Kasumi-1 (cell line): ENCODE results near the gene TAPBP.
A peak's percentile ranks its signal among the peaks of the same experiment; 100 is the strongest.
"Not testable (repeated sequence)": the region's sequence is repeated elsewhere in the genome, so short reads cannot be mapped to it uniquely, and the experiment has no call there.

Experiments
- DNase-seq, 2 experiments: peaks; one replicate each; lab custom pipeline; 2025; lab: John Stamatoyannopoulos, UW

The TAPBP gene

GRCh38 chr6:33296797-33297405, 17.0 kb downstream of the TAPBP start:
- no peak for DNase-seq

GRCh38 chr6:33295621-33296369, 18.1 kb downstream of the TAPBP start:
- no peak for DNase-seq

- no peak for DNase-seq
These were observed 19.6 kb downstream of the TAPBP start for GRCh38 chr6:33294086-33294823.

- DNase-seq: no peak
These were observed 20.7 kb downstream of the TAPBP start for GRCh38 chr6:33292996-33293682.

- DNase-seq: peak in 1 of 2 experiments; percentile 13
These were observed 23.4 kb downstream of the TAPBP start for GRCh38 chr6:33290459-33290858.

- DNase-seq: no peak
These were observed 24.0 kb downstream of the TAPBP start for GRCh38 chr6:33289784-33290315.

DNA sequence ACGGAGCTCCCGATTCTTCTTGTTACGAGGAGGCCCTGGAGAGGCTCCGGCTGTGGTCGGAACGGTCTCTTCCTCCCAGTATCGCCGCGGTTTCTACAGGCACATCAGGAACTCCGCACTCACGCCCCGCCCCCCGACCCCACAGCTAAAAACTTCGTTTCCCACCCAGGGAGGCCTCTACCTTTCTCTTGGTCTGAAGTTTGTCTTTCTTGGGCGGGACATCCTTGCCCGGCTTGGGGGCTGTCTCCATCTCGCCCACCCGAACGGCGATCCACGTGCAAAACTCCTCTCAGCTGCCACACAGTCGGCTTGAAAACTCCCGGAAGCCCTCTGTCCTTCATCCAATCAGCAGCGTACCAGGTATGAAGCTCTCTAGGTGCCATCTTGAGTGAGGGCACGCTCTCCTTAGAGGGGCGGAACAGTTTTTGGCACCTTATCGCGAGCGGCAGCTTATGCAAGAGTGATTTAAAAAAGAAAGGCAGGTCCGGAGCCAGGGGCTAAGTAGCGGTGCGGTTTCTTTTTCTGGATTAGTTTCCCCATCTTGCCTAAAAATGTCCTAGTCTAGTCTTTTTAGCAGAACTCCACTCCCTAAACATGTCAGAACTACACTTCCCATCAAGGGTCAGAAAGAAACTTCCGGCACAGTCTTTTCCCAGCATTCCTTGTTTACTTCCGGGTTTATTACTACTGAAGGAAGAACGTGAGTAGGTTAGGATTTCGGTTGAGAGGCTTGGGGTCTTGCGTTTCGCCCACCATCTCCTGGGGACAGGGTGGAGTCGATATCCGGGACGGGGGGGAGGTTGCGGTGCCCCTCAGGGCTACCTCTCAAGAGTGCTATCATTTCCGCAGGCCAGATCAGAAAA, 24.7 kb downstream of the TAPBP start, which contains the start of the genes PFDN6 and WDR46:
Gene PFDN6, plus strand, starts transcription at position 681 of the 863 bp plus-strand sequence. CDS start 256 bp downstream, outside the sequence.
Gene WDR46, minus strand, starts transcription at position 319 of the 863 bp plus-strand sequence. Its CDS starts 69 bp downstream, at position 250.
- DNase-seq: peak; percentile 98

GRCh38 chr6:33288141-33288920, 25.5 kb downstream of the TAPBP start:
- DNase-seq: no peak

- DNase-seq: no peak
These were observed 26.6 kb downstream of the TAPBP start for GRCh38 chr6:33286946-33287914.

GRCh38 chr6:33285214-33285613, 28.7 kb downstream of the TAPBP start:
- not testable (repeated sequence) for DNase-seq

- no peak for DNase-seq
These were observed 33.3 kb downstream of the TAPBP start for GRCh38 chr6:33280539-33280938.

DNA sequence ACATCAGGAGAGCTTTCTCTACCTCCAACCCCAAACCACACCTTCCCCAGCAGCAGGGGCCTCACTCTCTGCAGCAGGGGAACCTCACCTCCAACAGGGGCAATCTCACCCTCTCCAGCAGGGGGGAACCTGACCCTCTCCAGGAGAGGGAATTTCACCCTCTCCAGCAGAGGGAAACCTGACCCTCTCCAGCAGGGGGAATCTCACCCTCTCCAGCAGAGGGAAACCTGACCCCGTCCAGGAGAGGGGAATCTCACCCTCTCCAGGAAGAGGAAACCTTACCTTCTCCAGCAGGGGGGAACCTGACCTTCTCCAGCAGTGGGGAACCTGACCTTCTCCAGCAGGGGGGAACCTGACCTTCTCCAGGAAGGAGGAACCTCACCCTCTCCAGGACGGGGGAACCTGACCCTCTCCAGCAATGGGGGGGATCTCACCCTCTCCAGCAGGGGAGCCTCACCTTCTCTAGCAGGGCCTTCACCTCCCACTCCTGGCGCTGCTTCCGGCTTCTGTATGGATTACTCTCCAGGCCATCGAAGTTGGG, 33.8 kb downstream of the TAPBP start:
- peak; percentile 74 to 75 for DNase-seq

GRCh38 chr6:33279257-33279695, 34.6 kb downstream of the TAPBP start:
- no peak for DNase-seq

- no peak for DNase-seq
These were observed 35.1 kb downstream of the TAPBP start for GRCh38 chr6:33278810-33279209.

DNA sequence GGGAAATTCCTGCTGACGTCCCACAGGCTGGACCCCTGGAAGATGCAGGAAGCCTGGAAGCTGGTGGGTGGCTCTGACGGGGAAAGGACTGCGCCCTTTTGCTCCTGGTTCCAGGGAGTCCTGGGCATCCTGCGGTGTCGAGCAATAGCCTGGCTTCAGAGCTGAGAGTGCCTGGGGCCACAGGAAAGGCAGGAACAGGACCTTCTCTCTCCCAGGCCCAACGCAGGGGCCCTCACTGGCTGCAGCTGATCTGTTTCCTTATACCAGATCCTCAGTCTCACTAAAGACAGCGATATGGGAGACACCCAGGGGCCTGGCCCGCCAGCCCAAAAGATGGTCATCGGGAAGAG, 35.5 kb downstream of the TAPBP start:
- DNase-seq: no peak

DNA sequence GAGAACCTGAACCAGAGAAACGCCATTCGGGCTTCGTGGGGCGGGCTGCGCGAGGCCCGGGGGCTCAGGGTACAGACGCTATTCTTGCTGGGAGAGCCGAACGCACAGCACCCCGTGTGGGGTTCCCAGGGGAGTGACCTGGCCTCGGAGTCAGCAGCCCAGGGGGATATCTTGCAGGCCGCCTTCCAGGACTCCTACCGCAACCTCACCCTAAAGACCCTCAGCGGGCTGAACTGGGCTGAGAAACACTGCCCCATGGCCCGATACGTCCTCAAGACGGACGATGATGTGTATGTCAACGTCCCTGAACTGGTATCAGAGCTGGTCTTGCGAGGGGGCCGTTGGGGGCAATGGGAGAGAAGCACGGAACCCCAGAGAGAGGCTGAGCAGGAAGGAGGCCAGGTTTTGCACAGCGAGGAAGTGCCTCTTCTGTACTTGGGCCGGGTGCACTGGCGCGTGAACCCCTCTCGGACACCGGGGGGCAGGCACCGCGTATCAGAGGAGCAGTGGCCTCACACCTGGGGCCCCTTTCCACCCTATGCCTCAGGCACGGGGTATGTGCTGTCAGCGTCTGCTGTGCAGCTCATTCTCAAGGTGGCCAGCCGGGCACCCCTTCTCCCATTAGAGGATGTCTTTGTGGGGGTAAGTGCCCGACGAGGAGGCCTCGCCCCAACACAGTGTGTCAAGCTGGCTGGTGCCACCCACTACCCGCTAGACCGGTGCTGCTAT, 36.1 kb downstream of the TAPBP start:
- DNase-seq: no peak

DNA sequence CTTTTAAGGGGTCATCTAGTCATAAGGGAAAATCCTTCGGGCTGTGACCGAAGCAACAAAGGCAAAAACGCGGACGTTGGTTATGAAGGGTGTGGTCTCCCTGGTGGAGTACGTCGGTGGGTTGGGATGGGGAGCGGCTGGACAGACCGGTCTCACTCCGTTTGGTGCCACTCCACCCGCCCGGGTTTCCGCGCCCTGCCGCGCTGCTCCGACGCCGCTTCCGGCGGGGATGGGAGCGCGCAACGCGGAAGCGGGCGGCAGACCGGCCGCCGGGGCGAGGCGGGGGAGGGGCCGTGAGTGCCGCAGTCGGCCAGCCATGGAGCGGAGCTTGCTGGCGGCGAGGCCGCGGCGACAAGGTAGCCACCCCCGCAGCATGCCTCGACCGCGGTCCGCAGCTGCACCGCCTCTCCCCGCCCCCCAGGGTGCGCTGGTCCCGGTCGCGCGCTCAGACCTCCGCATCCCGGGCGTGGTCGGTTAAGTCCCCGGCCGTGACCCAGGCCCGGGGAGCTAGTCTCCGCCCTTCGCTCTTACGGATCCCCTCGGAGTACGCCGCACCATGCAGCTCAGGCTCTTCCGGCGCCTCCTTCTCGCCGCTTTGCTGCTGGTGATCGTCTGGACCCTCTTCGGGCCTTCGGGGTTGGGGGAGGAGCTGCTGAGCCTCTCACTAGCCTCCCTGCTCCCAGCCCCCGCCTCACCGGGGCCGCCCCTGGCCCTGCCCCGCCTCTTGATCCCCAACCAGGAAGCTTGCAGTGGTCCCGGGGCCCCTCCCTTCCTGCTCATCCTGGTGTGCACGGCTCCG, 36.8 kb downstream of the TAPBP start, which contains the start of gene B3GALT4:
Gene B3GALT4, plus strand, starts transcription at position 260 of the 799 bp plus-strand sequence. Its CDS starts 297 bp downstream, at position 557.
- DNase-seq: peak; percentile 69 to 78
